ENCODE measurements around the gene AIP.
"Not testable (repeated sequence)": the region's sequence is repeated elsewhere in the genome, so short reads cannot be mapped to it uniquely, and the experiment has no call there.

The AIP gene

DNA sequence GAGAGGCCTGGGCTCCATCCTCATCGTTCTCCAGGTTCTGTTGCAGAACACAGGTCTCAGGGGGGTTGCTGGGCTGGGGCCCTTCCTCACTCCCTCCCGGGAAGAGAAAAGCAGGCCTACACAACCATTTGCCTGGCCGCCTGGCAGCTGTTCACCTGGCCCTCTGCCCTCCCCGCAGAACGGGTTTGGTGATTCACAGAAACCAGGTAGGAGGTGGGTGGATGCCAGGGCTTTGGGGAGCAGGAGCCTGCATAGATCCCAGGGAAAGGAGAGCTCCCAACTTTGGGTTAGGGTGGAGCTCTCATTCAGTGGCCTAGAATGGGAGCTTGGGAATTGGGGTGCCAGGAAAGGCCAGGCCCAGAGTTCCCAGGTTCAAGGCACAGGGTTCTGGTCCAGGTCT lies 14.8 kb upstream of the AIP start:
- CTCF ChIA-PET, result interaction anchor here (0.8 to 3.6 kb wide), 16 partner anchors 10 to 117 kb away, joined by 3 to 22 read pairs (median 4); partner anchors contain the start of genes AIP, PITPNM1, PPP1CA and RAD9A
- POLR2A ChIA-PET, result interaction anchor here (0.6 to 1.6 kb wide), 6 partner anchors 9 to 350 kb away, joined by 3 to 5 read pairs (median 3); partner anchors contain the start of gene AIP
- TF ChIP-seq CTCF (IDR thresholded peaks at IDR 0.05; ENCODE audit: control extremely low read depth, extremely low read depth, low read depth, missing control alignments), result no peak
- no peak for DNase-seq (ENCODE audit: extremely low spot score)

DNA sequence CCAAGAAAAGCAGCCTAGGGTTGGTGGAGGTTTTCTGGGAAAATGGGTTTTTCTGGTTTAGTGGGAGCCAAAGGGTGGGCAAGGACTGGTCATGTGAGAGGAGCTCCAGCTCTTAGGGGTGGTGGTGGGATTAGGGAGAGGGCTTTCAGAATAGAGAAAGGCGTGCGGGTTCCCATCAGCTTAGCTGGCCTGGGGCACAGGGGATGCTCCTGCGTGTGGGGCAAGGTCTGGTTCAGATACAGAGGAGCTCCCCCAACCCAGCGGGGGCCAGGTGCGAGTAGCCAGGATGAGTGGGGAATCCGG lies 14.4 kb upstream of the AIP start:
- no peak for TF ChIP-seq CTCF (IDR thresholded peaks at IDR 0.05; ENCODE audit: control extremely low read depth, extremely low read depth, low read depth, missing control alignments)
- DNase-seq (ENCODE audit: extremely low spot score), result no peak
- ChIA-PET POLR2A (interaction anchor here (0.5 to 1.6 kb wide), 7 partner anchors 10 to 349 kb away, joined by 3 to 5 read pairs (median 3); partner anchors contain the start of genes AIP and CORO1B), CTCF (interaction anchor here (0.6 to 3.6 kb wide), 18 partner anchors 8 to 117 kb away, joined by 3 to 22 read pairs (median 4); partner anchors contain the start of genes AIP, PITPNM1, PPP1CA and RAD9A)

DNA sequence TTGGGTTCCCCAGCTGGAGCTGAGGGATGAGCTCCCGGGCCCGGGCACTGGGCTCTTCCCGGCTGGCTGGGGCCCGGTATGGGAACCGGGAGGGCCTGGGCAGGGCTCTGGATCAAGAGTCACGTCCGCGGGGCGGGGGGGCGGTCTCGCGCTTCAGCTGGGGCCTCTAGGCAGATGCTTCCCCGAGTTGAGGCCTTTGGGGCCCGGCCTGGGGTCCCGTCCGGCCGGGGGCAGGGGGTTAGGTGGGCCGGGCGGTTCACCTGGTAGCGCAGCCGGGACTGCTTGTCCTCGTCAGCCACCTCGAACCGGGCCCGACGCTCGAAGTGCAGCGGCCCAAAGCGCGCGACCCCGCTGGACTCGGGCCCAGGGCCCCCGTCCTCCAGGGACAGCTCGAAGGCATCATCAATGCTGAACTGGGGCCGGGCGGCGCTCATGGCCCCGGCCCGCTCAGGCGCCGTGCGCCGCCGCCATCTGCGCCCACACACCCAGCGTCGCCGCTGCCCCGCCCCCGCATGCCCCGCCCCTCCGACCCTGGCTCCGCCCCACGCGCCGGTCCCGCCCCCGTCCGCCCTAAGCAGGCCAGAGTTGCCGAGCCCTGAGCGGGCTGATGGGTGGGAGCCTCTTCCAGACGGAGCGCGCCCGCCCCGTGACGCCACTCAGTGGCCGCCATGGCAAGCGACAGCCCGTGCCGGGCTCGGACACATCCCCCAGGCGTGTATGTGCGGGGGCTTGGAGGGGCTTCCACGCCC lies 13.9 kb upstream of the AIP start, which contains the start of gene TMEM134:
Gene TMEM134, minus strand, starts transcription at position 493 of the 749 bp plus-strand sequence. Its CDS starts 59 bp downstream, at position 434.
- ChIA-PET CTCF (interaction anchor here (0.6 to 3.6 kb wide), 21 partner anchors 9 to 118 kb away, joined by 3 to 22 read pairs (median 3); partner anchors contain the start of genes AIP, PITPNM1, PPP1CA and RAD9A), POLR2A (interaction anchor here (0.5 to 1.6 kb wide), 5 partner anchors 10 to 26 kb away, joined by 3 to 5 read pairs (median 3); partner anchors contain the start of genes AIP and CORO1B)
- peak; percentile 96 for DNase-seq (ENCODE audit: extremely low spot score)
- peak; percentile 76 for TF ChIP-seq CTCF (IDR thresholded peaks at IDR 0.05; ENCODE audit: control extremely low read depth, extremely low read depth, low read depth, missing control alignments)

DNA sequence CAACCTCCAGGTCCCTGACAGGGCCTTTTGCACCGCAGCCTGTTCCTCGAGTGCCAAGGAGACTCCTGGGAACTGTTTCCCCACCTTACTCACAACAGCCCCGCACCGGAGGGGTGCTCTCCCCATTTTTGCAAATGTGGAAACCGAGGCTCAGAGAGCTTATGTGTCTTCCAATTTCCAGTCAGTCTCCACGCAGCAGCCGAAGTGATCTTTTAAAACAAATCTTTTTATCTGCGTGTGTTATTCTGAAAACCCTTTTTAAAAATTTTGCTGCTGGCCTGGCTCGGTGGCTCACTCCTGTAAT lies 13.4 kb upstream of the AIP start:
- ChIA-PET CTCF (interaction anchor here (0.6 to 3.6 kb wide), 7 partner anchors 9 to 68 kb away, joined by 3 to 22 read pairs (median 4); partner anchors contain the start of genes AIP and PPP1CA), POLR2A (interaction anchor here (1.6 kb wide), 1 partner anchor 18 kb away, joined by 3 read pairs; no protein-coding TSS in a partner anchor)
- no peak for TF ChIP-seq CTCF (IDR thresholded peaks at IDR 0.05; ENCODE audit: control extremely low read depth, extremely low read depth, low read depth, missing control alignments)
- no peak for DNase-seq (ENCODE audit: extremely low spot score)

DNA sequence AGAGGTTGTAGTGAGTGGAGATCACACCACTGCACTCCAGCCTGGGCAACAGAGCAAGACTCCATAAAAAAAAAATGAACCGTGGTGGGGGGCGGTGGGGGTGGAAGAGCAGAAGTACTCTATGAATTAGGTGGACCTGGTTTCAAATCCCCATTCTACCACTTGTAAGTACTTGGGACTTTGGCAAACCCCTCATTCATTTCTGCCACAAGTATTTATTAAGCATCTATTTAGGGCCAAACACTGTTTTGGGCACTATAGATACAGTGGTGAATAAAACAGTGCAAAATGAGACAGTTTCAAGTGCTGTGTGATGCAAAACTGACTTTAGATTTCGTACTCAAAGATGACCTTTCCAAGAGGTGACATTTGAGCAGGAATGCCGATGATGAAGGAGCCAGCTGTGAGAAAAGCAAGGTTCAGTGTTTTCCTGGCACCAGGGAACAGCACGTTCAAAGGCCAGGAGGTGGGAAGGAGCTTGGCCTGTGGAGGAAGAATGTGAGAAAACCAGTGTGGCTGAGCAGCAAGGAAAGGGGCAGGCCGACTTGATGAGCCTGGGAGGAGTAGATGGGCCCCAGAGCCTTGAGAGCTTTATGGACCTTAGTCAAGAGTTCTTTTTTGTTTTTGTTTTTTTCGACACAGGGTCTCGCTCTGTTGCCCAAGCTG lies 12.4 kb upstream of the AIP start:
- POLR2A ChIA-PET, result interaction anchor here (0.5 kb wide), 1 partner anchor 17 kb away, joined by 3 read pairs; no protein-coding TSS in a partner anchor
- TF ChIP-seq CTCF (IDR thresholded peaks at IDR 0.05; ENCODE audit: control extremely low read depth, extremely low read depth, low read depth, missing control alignments), result no peak
- no peak for DNase-seq (ENCODE audit: extremely low spot score)
- CTCF ChIA-PET, result interaction anchor here (0.6 to 3.6 kb wide), 6 partner anchors 9 to 119 kb away, joined by 3 to 22 read pairs (median 4); partner anchors contain the start of genes AIP, PITPNM1 and PPP1CA

DNA sequence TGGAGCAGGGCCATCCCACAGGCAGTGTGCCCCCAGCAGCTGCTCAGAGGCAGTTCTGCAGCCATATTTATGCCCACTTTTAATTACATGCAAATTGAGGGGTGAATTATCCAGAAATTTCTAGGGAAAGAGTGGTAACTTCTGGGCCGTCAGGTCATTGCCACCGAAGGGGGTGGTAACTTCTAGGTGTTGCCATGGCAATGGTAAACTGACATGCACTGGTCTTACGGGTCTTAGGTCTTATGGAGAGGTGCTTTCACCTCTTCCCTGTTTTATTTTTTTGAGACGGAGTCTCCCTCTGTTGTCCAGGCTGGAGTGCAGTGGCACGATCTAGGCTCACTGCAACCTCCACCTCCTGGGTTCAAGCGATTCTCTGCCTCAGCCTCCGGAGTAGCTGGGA lies 9.9 kb upstream of the AIP start:
- no peak for DNase-seq (ENCODE audit: extremely low spot score)
- ChIA-PET POLR2A (no interaction called here), CTCF (interaction anchor here (1.0 to 1.3 kb wide), 2 partner anchors 10 to 71 kb away, joined by 3 read pairs; partner anchors contain the start of genes AIP and PPP1CA)
- no peak for TF ChIP-seq CTCF (IDR thresholded peaks at IDR 0.05; ENCODE audit: control extremely low read depth, extremely low read depth, low read depth, missing control alignments)

DNA sequence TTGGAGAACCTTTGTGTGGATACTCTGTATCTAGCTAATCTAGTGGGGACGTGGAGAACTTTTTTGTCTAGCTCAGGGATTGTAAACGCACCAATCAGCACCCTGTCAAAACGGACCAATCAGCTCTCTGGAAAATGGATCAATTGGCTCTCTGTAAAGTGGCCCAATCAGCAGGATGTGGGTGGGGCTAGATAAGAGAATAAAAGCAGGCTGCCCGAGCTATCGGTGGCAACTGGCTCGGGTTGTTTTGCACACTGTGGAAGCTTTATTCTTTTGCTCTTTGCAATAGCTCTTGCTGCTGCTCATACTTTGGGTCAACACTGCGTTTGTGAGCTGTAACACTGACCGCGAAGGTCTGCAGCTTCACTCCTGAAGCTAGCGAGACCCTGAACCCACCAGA lies 6.1 kb upstream of the AIP start:
- POLR2A ChIA-PET, result interaction anchor here (1.3 kb wide), 1 partner anchor 75 kb away, joined by 4 read pairs; the partner anchor contains the start of gene PPP1CA
- CTCF ChIA-PET, result not testable (repeated sequence)

DNA sequence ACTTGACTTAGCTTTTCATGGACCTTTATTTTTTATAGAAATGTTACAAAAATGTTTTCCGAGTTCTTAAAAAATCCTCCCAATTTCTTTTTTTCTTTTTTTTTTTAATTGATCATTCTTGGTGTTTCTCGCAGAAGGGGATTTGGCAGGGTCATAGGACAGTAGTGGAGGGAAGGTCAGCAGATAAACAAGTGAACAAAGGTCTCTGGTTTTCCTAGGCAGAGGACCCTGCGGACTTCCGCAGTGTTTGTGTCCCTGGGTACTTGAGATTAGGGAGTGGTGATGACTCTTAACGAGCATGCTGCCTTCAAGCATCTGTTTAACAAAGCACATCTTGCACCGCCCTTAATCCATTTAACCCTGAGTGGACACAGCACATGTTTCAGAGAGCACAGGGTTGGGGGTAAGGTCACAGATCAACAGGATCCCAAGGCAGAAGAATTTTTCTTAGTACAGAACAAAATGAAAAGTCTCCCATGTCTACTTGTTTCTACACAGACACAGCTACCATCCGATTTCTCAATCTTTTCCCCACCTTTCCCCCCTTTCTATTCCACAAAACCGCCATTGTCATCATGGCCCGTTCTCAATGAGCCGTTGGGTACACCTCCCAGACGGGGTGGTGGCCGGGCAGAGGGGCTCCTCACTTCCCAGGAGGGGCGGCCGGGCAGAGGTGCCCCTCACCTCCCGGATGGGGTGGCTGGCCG lies 5.3 kb upstream of the AIP start:
- POLR2A ChIA-PET; DNase-seq (ENCODE audit: extremely low spot score): not testable (repeated sequence)
- CTCF ChIA-PET, result interaction anchor here (1.2 kb wide), 1 partner anchor 126 kb away, joined by 5 read pairs; no protein-coding TSS in a partner anchor

More for the DNA sequence above, 6.1 kb upstream of the AIP start:
- not testable (repeated sequence) for DNase-seq (ENCODE audit: extremely low spot score)

Measured in GM10248 (cell line).